ENCODE data around the gene RYR2.
"Not testable (repeated sequence)": the region's sequence is repeated elsewhere in the genome, so short reads cannot be mapped to it uniquely, and the experiment has no call there.

The RYR2 gene

GRCh38 chr1:237525102-237525501 lies 483.1 kb downstream of the RYR2 start:
- in situ Hi-C loops (cut with MboI; ENCODE audit: low sequenced_read_pairs): no loop called here

GRCh38 chr1:237527761-237528160 lies 485.8 kb downstream of the RYR2 start:
- in situ Hi-C loops (cut with MboI; ENCODE audit: low sequenced_read_pairs): no loop called here

GRCh38 chr1:237528545-237528944 lies 486.6 kb downstream of the RYR2 start:
- in situ Hi-C loops (cut with MboI; ENCODE audit: low sequenced_read_pairs): no loop called here

GRCh38 chr1:237539055-237539454 lies 497.1 kb downstream of the RYR2 start:
- in situ Hi-C loops (cut with MboI; ENCODE audit: low sequenced_read_pairs): no loop called here

GRCh38 chr1:237542525-237543418 lies 500.8 kb downstream of the RYR2 start:
- in situ Hi-C loops (cut with MboI; ENCODE audit: low sequenced_read_pairs): no loop called here

GRCh38 chr1:237553078-237553477 lies 511.1 kb downstream of the RYR2 start:
- in situ Hi-C loops (cut with MboI; ENCODE audit: low sequenced_read_pairs): loop anchor here (25.0 kb wide), 1 partner anchor 1441 kb away; no protein-coding TSS in a partner anchor

GRCh38 chr1:237556911-237557310 lies 514.9 kb downstream of the RYR2 start:
- in situ Hi-C loops (cut with MboI; ENCODE audit: low sequenced_read_pairs): loop anchor here (25.0 kb wide), 1 partner anchor 1445 kb away; no protein-coding TSS in a partner anchor

GRCh38 chr1:237562242-237562823 lies 520.3 kb downstream of the RYR2 start:
- in situ Hi-C loops (cut with MboI; ENCODE audit: low sequenced_read_pairs): loop anchor here (25.0 kb wide), 1 partner anchor 1450 kb away; no protein-coding TSS in a partner anchor

- in situ Hi-C loops (cut with MboI; ENCODE audit: low sequenced_read_pairs): loop anchor here (25.0 kb wide), 1 partner anchor 1453 kb away; no protein-coding TSS in a partner anchor
These were observed 523.3 kb downstream of the RYR2 start for GRCh38 chr1:237565236-237565635.

GRCh38 chr1:237566581-237566980 lies 524.6 kb downstream of the RYR2 start:
- in situ Hi-C loops (cut with MboI; ENCODE audit: low sequenced_read_pairs): loop anchor here (25.0 kb wide), 1 partner anchor 1454 kb away; no protein-coding TSS in a partner anchor

GRCh38 chr1:237568955-237569354 lies 527.0 kb downstream of the RYR2 start:
- in situ Hi-C loops (cut with MboI; ENCODE audit: low sequenced_read_pairs): loop anchor here (25.0 kb wide), 1 partner anchor 1457 kb away; no protein-coding TSS in a partner anchor

- in situ Hi-C loops (cut with MboI; ENCODE audit: low sequenced_read_pairs): loop anchor here (25.0 kb wide), 1 partner anchor 1458 kb away; no protein-coding TSS in a partner anchor
These were observed 528.5 kb downstream of the RYR2 start for GRCh38 chr1:237570530-237570929.

GRCh38 chr1:237574536-237574935 lies 532.6 kb downstream of the RYR2 start:
- in situ Hi-C loops (cut with MboI; ENCODE audit: low sequenced_read_pairs): loop anchor here (25.0 kb wide), 1 partner anchor 1462 kb away; no protein-coding TSS in a partner anchor

- in situ Hi-C loops (cut with MboI; ENCODE audit: low sequenced_read_pairs): no loop called here
These were observed 536.6 kb downstream of the RYR2 start for GRCh38 chr1:237578540-237578939.

- in situ Hi-C loops (cut with MboI; ENCODE audit: low sequenced_read_pairs): no loop called here
These were observed 538.7 kb downstream of the RYR2 start for GRCh38 chr1:237580726-237581125.

GRCh38 chr1:237583270-237583669 lies 541.3 kb downstream of the RYR2 start:
- in situ Hi-C loops (cut with MboI; ENCODE audit: low sequenced_read_pairs): no loop called here

GRCh38 chr1:237583756-237584155 lies 541.8 kb downstream of the RYR2 start:
- in situ Hi-C loops (cut with MboI; ENCODE audit: low sequenced_read_pairs): no loop called here

GRCh38 chr1:237590386-237590785 lies 548.4 kb downstream of the RYR2 start:
- in situ Hi-C loops (cut with MboI; ENCODE audit: low sequenced_read_pairs): no loop called here

- in situ Hi-C loops (cut with MboI; ENCODE audit: low sequenced_read_pairs): no loop called here
These were observed 549.4 kb downstream of the RYR2 start for GRCh38 chr1:237591353-237591752.

GRCh38 chr1:237603036-237603568 lies 561.1 kb downstream of the RYR2 start:
- in situ Hi-C loops (cut with MboI; ENCODE audit: low sequenced_read_pairs): not testable (repeated sequence)

GRCh38 chr1:237608433-237608832 lies 566.4 kb downstream of the RYR2 start:
- in situ Hi-C loops (cut with MboI; ENCODE audit: low sequenced_read_pairs): no loop called here

Data from HL-60/S4 treated with retinoic acid at 250 ng/mL for 4 days and 3 days (cell line).